ENCODE measurements around the gene USP48.
A peak's percentile ranks its signal among the peaks of the same experiment; 100 is the strongest.
"Not testable (repeated sequence)": the region's sequence is repeated elsewhere in the genome, so short reads cannot be mapped to it uniquely, and the experiment has no call there.

Gene USP48

GRCh38 chr1:21771672-21772071 is 11.3 kb downstream of the USP48 start:
- not testable (repeated sequence) for H3K9ac ChIP-seq (ENCODE audit: low read depth, low read length); H3K4me3 ChIP-seq (ENCODE audit: low read depth, low read length); H3K36me3 ChIP-seq (ENCODE audit: control insufficient read depth, insufficient read depth, low read length); H3K27ac ChIP-seq (ENCODE audit: low read depth, low read length); H3K4me1 ChIP-seq (ENCODE audit: control insufficient read depth, insufficient read depth, low read length); H3K27me3 ChIP-seq (ENCODE audit: control insufficient read depth, insufficient read depth, low read length); H3K9me3 ChIP-seq (ENCODE audit: control insufficient read depth, insufficient read depth, low read length)

- H3K36me3 ChIP-seq (ENCODE audit: control insufficient read depth, insufficient read depth, low read length); H3K27ac ChIP-seq (ENCODE audit: low read depth, low read length); H3K9me3 ChIP-seq (ENCODE audit: control insufficient read depth, insufficient read depth, low read length): not testable (repeated sequence)
Observed at GRCh38 chr1:21770602-21771001, 12.3 kb downstream of the USP48 start.

DNA sequence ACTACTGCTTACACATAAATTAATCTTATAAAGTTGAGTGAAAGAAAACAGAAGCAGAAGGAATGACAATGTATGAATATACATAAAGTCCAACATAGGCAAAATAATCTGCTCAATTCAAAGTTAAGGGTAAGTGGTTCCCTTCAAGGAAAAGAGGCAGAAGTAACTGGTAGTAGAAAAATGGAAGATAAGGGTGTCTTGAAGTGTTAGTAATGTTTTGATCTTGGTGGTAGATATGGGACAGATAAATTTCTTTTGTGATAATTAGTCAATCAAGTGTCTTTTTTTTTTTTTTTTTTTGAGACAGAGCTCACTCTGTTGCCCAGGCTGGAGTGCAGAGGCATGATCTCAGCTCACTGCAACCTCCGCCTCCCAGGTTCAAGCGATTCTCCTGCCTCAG is 12.7 kb downstream of the USP48 start:
- H3K9me3 ChIP-seq (ENCODE audit: control insufficient read depth, insufficient read depth, low read length), result no peaks in the 10 kb centered on the region
- H3K4me3 ChIP-seq (ENCODE audit: low read depth, low read length), result no peak overlapping the region
- H3K9ac ChIP-seq (ENCODE audit: low read depth, low read length), result no peak overlapping the region
- H3K27ac ChIP-seq (ENCODE audit: low read depth, low read length), result no peak overlapping the region
- no peaks in the 10 kb centered on the region for H3K27me3 ChIP-seq (ENCODE audit: control insufficient read depth, insufficient read depth, low read length)
- H3K4me1 ChIP-seq (ENCODE audit: control insufficient read depth, insufficient read depth, low read length), result no peaks in the 10 kb centered on the region
- 0 out of 2 replicates have a peak, but pooled peaks cover 4% of the 10 kb centered on the region for H3K36me3 ChIP-seq (ENCODE audit: control insufficient read depth, insufficient read depth, low read length)

More at GRCh38 chr1:21770602-21771001, 12.3 kb downstream of the USP48 start:
- H3K9ac ChIP-seq (ENCODE audit: low read depth, low read length); H3K27me3 ChIP-seq (ENCODE audit: control insufficient read depth, insufficient read depth, low read length); H3K4me1 ChIP-seq (ENCODE audit: control insufficient read depth, insufficient read depth, low read length); H3K4me3 ChIP-seq (ENCODE audit: low read depth, low read length): not testable (repeated sequence)

DNA sequence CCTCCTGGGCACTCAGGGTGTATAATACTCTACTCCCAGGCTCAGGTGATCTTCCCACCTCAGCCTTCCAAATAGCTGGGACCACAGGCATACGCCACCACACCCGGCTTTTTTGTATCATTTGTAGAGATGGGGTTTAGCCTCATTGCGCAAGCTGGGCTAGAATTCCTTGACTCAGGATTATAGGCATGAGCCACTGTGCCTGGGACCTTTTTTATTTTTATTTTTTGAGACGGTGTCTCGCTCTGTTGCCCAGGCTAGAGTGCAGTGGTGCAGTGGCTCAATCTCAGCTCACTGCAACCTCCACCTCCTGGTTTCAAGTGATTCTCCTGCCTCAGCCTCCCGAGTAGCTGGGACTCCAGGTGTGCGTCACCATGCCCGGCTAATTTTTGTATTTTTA is 15.8 kb downstream of the USP48 start:
- not testable (repeated sequence) for H3K9ac ChIP-seq (ENCODE audit: low read depth, low read length); H3K27ac ChIP-seq (ENCODE audit: low read depth, low read length); H3K9me3 ChIP-seq (ENCODE audit: control insufficient read depth, insufficient read depth, low read length); H3K27me3 ChIP-seq (ENCODE audit: control insufficient read depth, insufficient read depth, low read length); H3K36me3 ChIP-seq (ENCODE audit: control insufficient read depth, insufficient read depth, low read length); H3K4me3 ChIP-seq (ENCODE audit: low read depth, low read length)
- peaks cover 11% of the 10 kb centered on the region for H3K4me1 ChIP-seq (ENCODE audit: control insufficient read depth, insufficient read depth, low read length)

- Histone ChIP-seq H3K4me3 (ENCODE audit: low read depth, low read length) (no peak overlapping the region), H3K9ac (ENCODE audit: low read depth, low read length) (no peak overlapping the region), H3K36me3 (ENCODE audit: control insufficient read depth, insufficient read depth, low read length) (0 out of 2 replicates have a peak, but pooled peaks cover 4% of the 10 kb centered on the region), H3K9me3 (ENCODE audit: control insufficient read depth, insufficient read depth, low read length) (no peaks in the 10 kb centered on the region), H3K27me3 (ENCODE audit: control insufficient read depth, insufficient read depth, low read length) (no peaks in the 10 kb centered on the region), H3K27ac (ENCODE audit: low read depth, low read length) (no peak overlapping the region), H3K4me1 (ENCODE audit: control insufficient read depth, insufficient read depth, low read length) (peaks cover 11% of the 10 kb centered on the region)
Observed at GRCh38 chr1:21766210-21766609, 16.7 kb downstream of the USP48 start.

DNA sequence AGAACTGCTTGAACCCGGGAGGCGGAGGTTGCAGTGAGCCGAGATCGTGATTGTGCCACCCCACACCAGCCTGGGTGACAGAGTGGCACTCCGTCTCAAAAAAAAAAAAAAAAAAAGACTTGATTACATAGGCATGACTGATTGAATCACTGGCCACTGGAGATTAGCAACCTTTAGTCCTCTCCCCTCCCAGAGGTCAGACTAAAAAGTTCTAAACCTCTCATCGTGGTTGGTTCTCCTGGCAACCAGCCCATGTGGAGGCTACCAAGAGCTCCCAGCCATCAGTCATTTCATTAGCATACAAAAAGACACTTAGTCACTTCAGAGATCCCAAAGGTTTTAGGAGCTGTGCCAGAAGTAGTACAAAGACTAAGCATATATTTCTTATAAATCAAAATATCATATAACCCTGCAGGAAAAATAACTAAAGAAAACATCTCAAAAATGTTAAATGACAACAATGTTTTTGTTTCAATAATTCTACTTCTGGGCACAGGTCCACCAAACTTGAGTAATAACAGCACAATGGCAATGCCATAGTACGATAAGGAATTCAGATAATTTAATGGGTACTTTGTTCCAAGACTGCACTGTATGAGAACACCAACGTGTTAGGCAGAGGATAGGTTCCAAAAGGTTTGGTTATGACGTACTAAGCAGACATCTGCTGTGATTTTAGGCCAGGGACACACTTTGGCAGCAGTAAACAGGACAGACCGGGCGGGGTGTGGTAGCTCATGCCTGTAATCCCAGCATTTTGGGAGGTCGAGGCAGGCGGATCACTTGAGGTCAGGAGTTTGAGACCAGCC is 18.1 kb downstream of the USP48 start:
- Histone ChIP-seq H3K4me3 (ENCODE audit: low read depth, low read length) (no peak overlapping the region), H3K27me3 (ENCODE audit: control insufficient read depth, insufficient read depth, low read length) (no peaks in the 10 kb centered on the region), H3K9me3 (ENCODE audit: control insufficient read depth, insufficient read depth, low read length) (no peaks in the 10 kb centered on the region), H3K4me1 (ENCODE audit: control insufficient read depth, insufficient read depth, low read length) (peaks cover 11% of the 10 kb centered on the region), H3K9ac (ENCODE audit: low read depth, low read length) (no peak overlapping the region), H3K36me3 (ENCODE audit: control insufficient read depth, insufficient read depth, low read length) (0 out of 2 replicates have a peak, but pooled peaks cover 4% of the 10 kb centered on the region), H3K27ac (ENCODE audit: low read depth, low read length) (peak overlapping the region; percentile 51)

DNA sequence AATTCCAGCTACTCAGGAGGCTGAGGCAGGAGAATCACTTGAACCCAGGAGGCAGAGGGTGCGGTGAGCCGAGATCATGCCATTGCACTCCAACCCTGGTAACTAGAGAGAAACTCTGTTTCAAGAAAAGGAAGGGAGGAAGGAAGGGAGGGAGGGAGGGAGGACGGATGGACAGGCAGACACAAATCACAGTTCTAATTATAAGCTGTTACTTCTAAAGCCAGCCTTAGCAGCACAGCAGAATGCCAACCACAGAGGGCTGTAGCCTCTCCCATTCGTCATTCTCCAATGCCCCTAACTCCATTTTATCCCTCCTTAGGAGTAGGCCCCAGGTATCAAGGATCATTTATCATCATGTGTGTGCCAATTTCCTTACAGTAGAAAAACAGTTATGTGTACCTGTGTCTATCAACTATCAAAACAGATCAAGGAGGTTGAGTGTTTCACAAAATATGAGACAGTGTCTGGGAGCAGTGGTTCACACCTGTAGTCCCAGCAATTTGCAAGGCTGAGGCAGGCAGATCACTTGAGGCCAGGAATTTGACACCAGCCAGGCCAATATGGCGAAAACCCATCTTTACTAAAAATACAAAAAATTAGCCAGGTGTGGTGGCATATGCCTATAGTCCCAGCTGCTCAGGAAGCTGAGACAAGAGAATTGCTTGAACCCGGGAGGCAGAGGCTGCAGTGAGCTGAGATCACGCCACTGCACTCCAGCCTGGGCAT is 19.1 kb downstream of the USP48 start:
- Histone ChIP-seq H3K27me3 (ENCODE audit: control insufficient read depth, insufficient read depth, low read length) (no peaks in the 10 kb centered on the region), H3K4me1 (ENCODE audit: control insufficient read depth, insufficient read depth, low read length) (peaks cover 11% of the 10 kb centered on the region), H3K4me3 (ENCODE audit: low read depth, low read length) (no peak overlapping the region), H3K36me3 (ENCODE audit: control insufficient read depth, insufficient read depth, low read length) (0 out of 2 replicates have a peak, but pooled peaks cover 1% of the 10 kb centered on the region), H3K9ac (ENCODE audit: low read depth, low read length) (no peak overlapping the region), H3K9me3 (ENCODE audit: control insufficient read depth, insufficient read depth, low read length) (no peaks in the 10 kb centered on the region), H3K27ac (ENCODE audit: low read depth, low read length) (no peak overlapping the region)

DNA sequence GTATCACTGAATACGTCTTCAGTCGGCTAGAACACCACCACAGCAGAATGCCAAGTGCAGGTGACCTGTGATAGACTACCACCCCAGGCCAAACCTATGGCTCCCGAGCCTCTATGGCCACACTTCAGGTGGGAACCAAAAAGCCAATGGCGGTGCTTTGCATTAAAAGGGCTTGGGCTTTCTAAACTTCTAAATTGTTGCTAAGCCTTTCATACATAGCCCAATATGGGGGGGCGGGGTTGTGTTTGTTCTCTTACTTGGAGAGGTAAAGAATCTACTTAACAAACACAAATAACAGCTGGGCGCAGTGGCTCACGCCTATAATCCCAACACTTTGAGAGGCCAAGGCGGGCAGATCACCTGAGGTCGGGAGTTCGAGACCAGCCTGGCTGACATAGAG is 19.7 kb downstream of the USP48 start:
- Histone ChIP-seq H3K4me3 (ENCODE audit: low read depth, low read length) (no peak overlapping the region), H3K9me3 (ENCODE audit: control insufficient read depth, insufficient read depth, low read length) (no peaks in the 10 kb centered on the region), H3K27ac (ENCODE audit: low read depth, low read length) (no peak overlapping the region), H3K36me3 (ENCODE audit: control insufficient read depth, insufficient read depth, low read length) (no peaks in the 10 kb centered on the region), H3K27me3 (ENCODE audit: control insufficient read depth, insufficient read depth, low read length) (no peaks in the 10 kb centered on the region), H3K4me1 (ENCODE audit: control insufficient read depth, insufficient read depth, low read length) (peaks cover 11% of the 10 kb centered on the region), H3K9ac (ENCODE audit: low read depth, low read length) (no peak overlapping the region)

- Histone ChIP-seq H3K9ac (ENCODE audit: low read depth, low read length) (no peak overlapping the region), H3K4me3 (ENCODE audit: low read depth, low read length) (no peak overlapping the region), H3K9me3 (ENCODE audit: control insufficient read depth, insufficient read depth, low read length) (no peaks in the 10 kb centered on the region), H3K27me3 (ENCODE audit: control insufficient read depth, insufficient read depth, low read length) (no peaks in the 10 kb centered on the region), H3K4me1 (ENCODE audit: control insufficient read depth, insufficient read depth, low read length) (peaks cover 11% of the 10 kb centered on the region), H3K27ac (ENCODE audit: low read depth, low read length) (no peak overlapping the region), H3K36me3 (ENCODE audit: control insufficient read depth, insufficient read depth, low read length) (peaks cover 4% of the 10 kb centered on the region; the same call in 1 of the 2 replicates)
Observed at GRCh38 chr1:21762022-21762404, 20.9 kb downstream of the USP48 start.

DNA sequence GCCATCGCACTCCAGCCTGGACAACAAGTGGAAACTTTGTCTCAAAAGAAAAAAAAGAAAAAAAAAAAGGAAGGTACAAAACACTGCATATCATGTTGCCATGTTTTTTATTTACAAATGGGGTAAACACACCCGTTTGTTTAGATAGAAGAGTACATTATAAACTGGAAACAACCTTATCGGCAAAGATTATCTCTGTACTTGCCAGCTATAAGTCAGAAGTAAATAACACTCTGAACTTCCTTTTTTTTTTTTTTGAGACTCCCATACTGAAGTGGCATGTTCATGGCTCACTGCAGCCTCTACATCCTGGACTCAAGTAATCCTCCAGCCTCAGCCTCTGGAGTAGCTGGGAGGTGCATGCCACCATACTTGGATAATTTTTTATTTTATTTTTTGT is 21.9 kb downstream of the USP48 start:
- H3K9me3 ChIP-seq (ENCODE audit: control insufficient read depth, insufficient read depth, low read length), result no peaks in the 10 kb centered on the region
- H3K9ac ChIP-seq (ENCODE audit: low read depth, low read length), result no peak overlapping the region
- H3K27ac ChIP-seq (ENCODE audit: low read depth, low read length), result no peak overlapping the region
- no peak overlapping the region for H3K4me3 ChIP-seq (ENCODE audit: low read depth, low read length)
- H3K4me1 ChIP-seq (ENCODE audit: control insufficient read depth, insufficient read depth, low read length), result peaks cover 11% of the 10 kb centered on the region
- H3K27me3 ChIP-seq (ENCODE audit: control insufficient read depth, insufficient read depth, low read length), result no peaks in the 10 kb centered on the region
- H3K36me3 ChIP-seq (ENCODE audit: control insufficient read depth, insufficient read depth, low read length), result peaks cover 10% of the 10 kb centered on the region

DNA sequence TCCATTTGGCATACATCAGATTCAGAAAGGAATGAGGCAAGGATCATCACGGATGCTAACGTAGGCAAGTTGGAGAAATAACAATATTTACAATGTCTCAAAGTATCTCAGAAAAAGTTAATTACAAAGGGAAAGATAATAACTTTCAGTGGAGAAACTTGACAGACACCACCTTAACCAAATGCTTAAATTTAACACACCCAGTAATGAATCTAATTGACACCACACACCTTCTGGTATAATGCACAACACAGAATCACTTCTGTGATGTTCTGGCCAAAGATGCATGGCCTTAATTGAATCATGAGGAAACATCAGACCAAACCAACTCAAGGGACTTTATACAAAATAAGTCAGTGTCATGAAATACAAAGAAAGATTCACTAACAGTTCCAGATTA is 23.1 kb downstream of the USP48 start:
- peaks cover 22% of the 10 kb centered on the region for H3K36me3 ChIP-seq (ENCODE audit: control insufficient read depth, insufficient read depth, low read length)
- H3K9me3 ChIP-seq (ENCODE audit: control insufficient read depth, insufficient read depth, low read length), result no peaks in the 10 kb centered on the region
- peaks cover 7% of the 10 kb centered on the region for H3K4me1 ChIP-seq (ENCODE audit: control insufficient read depth, insufficient read depth, low read length)
- no peak overlapping the region for H3K4me3 ChIP-seq (ENCODE audit: low read depth, low read length)
- no peaks in the 10 kb centered on the region for H3K27me3 ChIP-seq (ENCODE audit: control insufficient read depth, insufficient read depth, low read length)
- H3K9ac ChIP-seq (ENCODE audit: low read depth, low read length), result no peak overlapping the region
- H3K27ac ChIP-seq (ENCODE audit: low read depth, low read length), result no peak overlapping the region

All from HUES48 (cell line).